ENCODE measurements around the gene BCKDHB.

DNA sequence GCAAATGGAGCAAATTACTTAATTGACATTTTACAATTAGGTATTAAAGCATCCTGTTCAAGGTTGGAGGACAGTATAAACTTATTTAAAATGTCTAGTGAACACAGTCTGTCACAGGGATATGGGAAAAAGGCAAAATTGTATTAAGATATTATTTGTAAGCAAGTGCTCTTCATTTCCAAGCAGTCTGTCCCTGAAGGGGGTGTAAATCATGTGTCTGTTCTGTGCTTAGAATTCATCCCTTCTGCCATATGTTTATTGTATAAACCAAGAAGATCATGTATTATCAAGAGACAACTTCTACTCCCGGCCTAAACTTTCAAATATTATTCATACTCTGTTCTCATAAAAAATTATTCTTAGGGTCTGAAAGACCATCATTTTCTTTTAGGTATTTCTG, 144.8 kb downstream of the BCKDHB start:
- TF ChIP-seq HMGA2 (CRISPR knock-in tag; IDR thresholded peaks at IDR 0.05): no peak
- TF ChIP-seq FOXK1 (CRISPR knock-in tag; IDR thresholded peaks at IDR 0.05): no peak
- no peak for TF ChIP-seq CTCF (IDR thresholded peaks at IDR 0.05)
- no peak for TF ChIP-seq NFYB (CRISPR knock-in tag; conservative IDR thresholded peaks at IDR 0.05; ENCODE audit: low read depth)
- TF ChIP-seq, protein P1, sequence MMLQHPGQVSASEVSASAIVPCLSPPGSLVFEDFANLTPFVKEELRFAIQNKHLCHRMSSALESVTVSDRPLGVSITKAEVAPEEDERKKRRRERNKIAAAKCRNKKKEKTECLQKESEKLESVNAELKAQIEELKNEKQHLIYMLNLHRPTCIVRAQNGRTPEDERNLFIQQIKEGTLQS (CRISPR knock-in tag; conservative IDR thresholded peaks at IDR 0.05): no peak
- TF ChIP-seq ETV6 (CRISPR knock-in tag; IDR thresholded peaks at IDR 0.05): no peak
- TF ChIP-seq FOXP1 (CRISPR knock-in tag; IDR thresholded peaks at IDR 0.05; ENCODE audit: borderline replicate concordance): no peak

All from WTC11 (cell line).